Germinal center (tissue), 1 donor: Measurements from ENCODE around the gene KRTAP2-2.
"Not testable (repeated sequence)": the region's sequence is repeated elsewhere in the genome, so short reads cannot be mapped to it uniquely, and the experiment has no call there.

ENCODE experiments used
- DNase-seq: peaks from one replicate; pipeline ENCODE4 v3.0.0; 2012; ENCODE audit warnings: mixed read lengths, low spot score

KRTAP2-2 gene, protein sequence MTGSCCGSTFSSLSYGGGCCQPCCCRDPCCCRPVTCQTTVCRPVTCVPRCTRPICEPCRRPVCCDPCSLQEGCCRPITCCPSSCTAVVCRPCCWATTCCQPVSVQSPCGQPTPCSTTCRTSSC

DNA sequence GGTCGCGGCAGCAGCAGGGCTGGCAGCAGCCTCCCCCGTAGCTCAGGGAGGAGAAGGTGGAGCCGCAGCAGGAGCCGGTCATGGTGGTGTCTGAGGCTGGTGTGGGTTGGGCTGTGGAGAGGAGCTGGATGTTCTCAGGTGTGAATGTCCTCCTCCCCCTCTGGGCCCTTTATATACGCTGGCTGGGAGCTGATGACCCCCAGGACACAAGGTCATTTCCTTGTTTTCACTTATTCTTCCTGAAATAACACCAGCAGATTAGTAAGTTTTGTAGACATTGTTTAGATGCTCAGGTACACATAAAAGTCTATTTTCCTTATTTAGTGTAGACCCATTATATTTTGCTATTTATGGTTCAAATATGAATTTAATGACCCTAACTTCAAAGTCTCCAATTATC, at the start of gene KRTAP2-2:
Gene KRTAP2-2, minus strand, starts transcription at position 101 of the 400 bp plus-strand sequence. Its CDS starts 19 bp downstream, at position 82.
- not testable (repeated sequence) for DNase-seq

DNA sequence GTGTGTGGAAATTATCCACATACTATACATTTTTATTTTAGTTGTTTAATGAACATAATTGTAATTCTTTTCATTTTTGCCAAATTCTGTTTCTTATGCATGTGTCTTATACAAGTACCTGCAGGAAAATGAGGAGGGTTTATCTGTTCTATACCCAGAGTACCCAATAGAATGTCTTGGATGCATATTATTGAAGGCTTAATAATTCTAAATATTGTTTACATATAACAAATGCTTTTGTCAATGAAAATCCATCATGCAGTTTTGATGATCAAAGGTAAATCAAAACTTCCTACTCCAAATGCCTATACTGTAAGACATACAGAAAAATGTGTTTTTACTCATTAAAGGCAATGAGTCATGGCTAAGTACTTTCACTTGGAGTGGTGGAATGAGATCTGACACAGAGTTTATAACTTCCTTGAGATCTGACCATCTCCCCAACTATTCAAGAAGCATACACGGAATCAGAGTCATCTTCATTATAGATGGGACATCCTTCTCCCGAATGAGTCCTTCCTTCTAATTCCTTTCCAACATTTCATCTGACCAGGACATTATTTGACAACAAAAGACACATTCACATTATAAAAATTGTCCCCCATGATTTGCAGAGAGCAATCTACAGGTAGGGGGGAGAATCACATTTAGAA, 49.5 kb upstream of the KRTAP2-2 start:
- DNase-seq = not testable (repeated sequence)

DNA sequence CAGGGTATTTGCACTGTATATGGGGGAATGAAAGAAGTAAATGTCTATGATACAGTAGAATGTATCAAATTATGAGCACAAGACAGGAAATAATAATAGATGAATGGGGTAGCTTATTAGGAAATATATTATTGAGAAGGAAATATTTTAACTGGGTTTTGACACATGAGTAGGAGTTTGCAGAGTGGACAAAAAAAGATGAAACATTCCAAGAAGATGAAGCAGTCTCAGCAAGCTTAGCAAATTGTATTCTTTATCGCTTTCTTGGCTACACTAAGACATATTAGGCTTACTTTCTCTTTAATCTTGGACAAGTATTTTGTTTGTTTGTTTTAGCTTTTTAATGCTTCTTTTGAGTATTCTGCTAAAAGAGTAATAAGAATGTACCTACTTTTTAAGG, 48.9 kb upstream of the KRTAP2-2 start:
- no peak for DNase-seq

DNA sequence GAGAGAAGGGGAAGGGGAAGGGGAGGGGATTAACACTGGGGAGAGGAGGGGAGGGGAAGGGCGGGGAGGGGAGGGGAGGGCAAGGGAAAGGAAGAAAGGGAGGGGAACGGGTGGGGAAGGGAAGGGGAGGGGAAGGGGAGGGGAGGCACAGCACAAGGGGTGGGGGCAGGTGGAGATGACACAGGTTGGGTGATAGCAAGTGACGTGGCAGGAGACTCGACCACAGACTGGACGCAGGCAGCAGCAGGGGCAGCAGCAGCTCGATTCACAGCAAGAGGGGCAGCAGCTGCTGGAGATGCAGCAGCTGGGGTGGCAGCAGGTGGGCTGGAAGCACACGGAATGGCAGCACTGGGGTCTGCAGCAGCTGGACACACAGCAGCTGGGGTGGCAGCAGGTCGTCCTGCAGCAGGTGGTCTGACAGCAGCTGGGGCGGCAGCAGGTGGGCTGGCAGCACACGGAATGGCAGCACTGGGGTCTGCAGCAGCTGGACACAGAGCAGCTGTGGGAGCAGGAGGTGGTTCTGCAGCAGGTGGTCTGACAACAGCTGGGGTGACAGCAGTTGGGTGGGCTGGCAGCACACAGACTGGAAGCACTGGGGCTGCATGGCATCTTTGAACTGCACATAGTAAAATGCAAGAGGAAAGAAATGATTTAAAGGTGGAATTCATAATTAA, 46.7 kb upstream of the KRTAP2-2 start, which contains the start of gene KRTAP4-16:
Gene KRTAP4-16, minus strand, starts transcription at position 624 of the 674 bp plus-strand sequence. Its CDS starts 0 bp downstream, at position 624.
- DNase-seq = no peak

DNA sequence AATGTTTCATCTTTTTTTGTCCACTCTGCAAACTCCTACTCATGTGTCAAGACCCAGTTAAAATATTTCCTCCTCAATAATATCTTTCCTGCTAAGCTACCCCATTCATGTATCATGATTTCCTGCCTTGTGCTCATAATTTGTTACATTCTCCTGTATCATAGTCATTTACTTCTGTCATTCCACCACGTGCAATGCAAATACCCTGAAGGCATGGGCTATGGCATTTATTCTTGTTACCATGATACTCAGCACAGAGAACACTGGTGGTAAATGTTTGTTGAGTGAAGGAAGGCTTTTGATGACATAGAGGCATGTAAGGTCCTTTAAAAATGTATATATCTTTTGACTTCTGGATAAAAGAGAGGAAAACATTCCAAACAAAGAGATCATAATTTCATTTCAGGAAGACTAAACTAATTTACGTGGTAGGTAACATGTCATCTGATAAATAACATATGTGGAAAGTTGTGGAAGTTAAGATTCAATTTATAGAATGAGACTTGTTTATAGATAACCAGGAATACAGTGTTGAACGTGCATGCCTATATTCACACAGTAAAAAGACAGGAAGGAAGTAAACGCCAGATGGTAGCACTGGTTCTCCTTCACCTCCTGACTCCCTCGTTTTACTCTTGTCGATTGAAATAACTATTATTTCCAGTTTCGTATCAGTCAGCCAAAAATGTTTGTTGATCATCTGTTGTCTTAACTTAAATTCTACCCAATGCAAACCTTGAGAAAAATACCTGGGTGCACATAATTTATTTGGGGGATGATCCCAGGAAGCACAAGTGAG, 44.9 kb upstream of the KRTAP2-2 start:
- not testable (repeated sequence) for DNase-seq

DNA sequence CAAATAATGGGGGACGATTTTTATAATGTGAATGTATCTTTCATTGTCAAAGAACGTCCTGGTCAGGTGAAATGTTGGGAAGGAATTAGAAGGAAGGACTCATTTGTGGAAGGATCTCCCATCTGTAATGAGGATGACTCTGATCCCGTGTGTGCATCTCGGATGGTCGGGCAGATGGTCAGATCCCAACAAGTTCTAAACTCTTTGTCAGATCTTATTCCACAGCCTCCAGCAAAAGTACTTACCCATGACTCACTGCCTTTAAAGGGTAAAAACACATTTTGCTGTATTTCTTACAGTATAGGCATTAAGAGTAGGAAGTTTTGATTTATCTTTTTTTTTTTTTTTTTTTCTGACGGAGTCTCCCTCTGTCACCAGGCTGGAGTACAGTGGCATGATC, 43.5 kb upstream of the KRTAP2-2 start:
- DNase-seq = no peak

DNA sequence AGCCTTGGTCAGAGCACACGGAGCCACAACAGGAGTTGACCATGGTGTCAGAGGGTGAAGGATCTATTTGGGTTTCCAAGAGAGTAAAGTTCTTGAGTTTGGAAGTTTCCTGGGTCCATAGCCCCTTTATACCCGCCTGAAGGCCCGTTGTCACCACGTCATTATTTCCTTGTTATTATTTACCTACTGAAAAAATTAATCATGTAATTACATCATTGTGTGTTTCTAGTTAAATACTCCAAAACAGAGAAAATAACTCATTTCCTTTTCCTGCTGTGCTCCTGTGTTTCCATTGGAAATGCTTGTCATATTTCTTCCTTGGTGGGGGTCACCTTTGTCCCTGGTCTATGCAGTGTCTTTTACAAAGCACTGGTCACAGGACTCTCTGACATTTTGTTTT, 43.0 kb upstream of the KRTAP2-2 start, which contains the start of gene KRTAP4-8:
Gene KRTAP4-8, minus strand, starts transcription at position 101 of the 400 bp plus-strand sequence. Its CDS starts 58 bp downstream, at position 43.
- no peak for DNase-seq

DNA sequence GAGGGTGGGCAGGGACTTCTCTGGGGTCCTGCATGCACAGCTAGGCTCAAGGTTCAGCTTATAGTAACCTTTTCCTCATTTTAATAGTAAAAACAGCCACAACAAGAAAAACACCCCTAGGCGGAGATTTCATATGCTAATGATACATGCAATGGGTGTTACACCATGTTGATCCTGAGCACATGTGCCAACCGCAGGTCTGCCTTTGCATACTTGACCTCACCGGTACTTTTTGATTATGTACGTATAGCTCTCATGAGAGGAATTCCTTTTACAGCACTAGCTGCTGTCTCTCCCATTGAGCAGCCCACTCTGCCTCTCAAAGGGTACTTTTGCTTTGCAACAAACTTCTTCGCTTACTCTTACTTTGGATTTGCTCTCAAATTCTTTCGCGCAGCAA, 41.0 kb upstream of the KRTAP2-2 start:
- no peak for DNase-seq

DNA sequence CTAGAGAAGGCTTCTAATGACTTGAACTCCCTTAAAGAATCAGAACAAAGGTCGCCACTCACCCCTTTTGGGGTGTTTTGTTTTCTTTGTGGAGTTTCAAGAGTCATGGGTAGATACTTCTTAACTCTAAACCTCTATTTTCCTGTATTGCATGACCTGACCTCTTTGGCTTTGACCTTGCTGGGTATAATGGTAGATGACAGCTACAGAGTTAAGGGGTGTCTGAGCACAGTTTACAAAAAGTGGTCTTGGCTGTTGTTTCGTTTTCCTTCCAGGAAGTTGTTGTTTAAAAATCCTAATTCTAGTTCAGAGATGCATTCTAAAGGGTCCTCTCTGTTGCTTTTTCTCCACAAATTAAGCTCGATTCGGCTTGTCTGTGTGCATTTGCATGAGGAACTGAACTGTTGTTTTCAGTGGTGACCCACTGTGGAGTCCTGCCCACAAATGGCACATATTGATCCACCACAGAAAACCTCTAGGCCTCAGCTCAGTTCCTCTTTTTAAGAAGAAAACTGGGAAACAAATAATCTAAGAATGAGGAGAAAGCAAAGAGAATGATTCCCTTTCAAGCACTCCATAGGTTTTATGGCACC, 33.8 kb upstream of the KRTAP2-2 start:
- not testable (repeated sequence) for DNase-seq

DNA sequence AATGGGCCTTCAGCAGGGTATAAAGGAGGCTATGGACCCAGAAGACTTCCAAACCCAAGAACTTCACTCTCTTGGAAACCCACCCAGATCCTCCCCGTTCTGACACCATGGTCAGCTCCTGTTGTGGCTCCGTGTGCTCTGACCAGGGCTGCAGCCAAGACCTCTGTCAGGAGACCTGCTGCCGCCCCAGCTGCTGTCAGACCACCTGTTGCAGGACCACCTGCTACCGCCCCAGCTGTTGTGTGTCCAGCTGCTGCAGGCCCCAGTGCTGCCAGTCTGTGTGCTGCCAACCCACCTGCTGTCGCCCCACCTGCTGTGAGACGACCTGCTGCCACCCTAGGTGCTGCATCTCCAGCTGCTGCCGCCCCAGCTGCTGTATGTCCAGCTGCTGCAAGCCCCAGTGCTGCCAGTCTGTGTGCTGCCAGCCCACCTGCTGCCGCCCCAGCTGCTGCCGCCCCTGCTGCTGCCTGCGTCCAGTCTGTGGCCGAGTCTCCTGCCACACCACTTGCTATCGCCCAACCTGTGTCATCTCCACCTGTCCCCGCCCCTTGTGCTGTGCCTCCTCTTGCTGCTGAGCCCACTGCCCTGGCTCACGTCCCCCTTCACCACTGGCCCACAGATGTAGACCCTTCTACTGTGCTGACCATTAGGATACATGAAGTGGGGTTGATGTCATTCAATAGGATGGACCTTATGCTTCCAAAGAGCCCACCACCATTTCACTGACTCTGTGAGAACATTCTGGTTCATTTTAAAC, 29.2 kb upstream of the KRTAP2-2 start, which contains the start of gene KRTAP4-7:
Gene KRTAP4-7, plus strand, starts transcription at position 51 of the 757 bp plus-strand sequence. Its CDS starts 57 bp downstream, at position 108.
- DNase-seq = not testable (repeated sequence)

DNA sequence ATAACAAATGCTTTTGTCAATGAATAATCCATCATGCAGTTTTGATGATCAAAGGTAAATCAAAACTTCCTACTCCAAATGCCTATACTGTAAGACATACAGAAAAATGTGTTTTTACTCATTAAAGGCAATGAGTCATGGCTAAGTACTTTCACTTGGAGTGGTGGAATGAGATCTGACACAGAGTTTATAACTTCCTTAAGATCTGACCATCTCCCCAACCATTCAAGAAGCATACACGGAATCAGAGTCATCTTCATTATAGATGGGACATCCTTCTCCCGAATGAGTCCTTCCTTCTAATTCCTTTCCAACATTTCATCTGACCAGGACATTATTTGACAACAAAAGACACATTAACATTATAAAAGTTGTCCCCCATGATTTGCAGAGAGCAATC, 28.4 kb upstream of the KRTAP2-2 start:
- DNase-seq = not testable (repeated sequence)

DNA sequence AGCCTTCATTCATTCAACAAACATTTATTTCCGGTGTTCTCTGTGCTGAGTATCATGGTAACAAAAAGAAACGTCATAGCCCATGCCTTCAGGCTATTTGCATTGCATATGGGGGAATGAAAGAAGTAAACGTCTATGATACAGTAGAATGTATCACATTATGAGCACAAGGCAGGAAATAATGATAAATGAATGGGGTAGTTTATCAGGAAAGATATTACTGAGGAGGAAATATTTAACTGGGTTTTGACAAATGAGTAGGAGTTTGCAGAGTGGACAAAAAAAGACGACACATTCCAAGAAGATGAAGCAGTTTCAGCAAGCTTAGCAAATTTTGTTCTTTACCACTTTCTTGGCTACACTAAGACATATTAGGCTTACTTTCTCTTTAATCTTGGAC, 27.6 kb upstream of the KRTAP2-2 start:
- no peak for DNase-seq

DNA sequence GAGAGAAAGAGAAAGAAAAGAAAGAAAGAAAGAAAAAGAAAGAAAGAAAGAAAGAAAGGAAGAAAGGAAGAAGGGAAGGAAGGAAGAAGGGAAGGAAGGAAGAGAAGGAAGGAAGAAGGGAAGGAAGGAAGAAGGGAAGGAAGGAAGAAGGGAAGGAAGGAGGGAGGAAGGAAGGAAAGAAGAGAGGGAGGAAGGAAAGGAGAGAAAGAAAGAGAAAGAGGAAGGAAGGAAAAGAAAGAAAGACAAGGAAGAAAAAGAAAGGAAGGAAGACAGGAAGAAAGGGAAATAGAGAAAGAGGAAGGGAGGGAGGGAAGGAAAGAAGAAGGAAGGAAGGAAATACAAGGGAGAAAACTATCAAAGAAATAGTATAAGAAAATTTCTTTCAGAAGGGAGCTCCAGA, 21.8 kb upstream of the KRTAP2-2 start:
- DNase-seq = no peak

DNA sequence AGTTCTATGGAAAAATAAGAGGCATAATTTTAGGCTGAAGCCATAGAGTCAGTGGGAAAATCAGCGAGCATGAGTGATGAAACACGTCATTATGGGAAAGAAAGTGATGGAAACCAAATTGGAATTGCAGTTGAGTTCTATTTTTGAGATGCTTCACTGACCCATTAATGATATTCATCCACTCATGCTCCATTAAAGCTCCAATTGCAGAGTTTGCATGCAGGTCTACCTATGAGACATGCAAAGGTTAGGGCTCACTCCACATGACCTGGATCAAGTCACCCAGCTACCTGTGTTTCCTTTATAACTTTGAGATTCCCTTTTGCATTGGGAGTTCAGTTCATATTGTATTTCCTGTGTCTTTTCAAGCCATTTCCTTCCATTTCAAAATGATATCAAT, 18.6 kb upstream of the KRTAP2-2 start:
- no peak for DNase-seq

DNA sequence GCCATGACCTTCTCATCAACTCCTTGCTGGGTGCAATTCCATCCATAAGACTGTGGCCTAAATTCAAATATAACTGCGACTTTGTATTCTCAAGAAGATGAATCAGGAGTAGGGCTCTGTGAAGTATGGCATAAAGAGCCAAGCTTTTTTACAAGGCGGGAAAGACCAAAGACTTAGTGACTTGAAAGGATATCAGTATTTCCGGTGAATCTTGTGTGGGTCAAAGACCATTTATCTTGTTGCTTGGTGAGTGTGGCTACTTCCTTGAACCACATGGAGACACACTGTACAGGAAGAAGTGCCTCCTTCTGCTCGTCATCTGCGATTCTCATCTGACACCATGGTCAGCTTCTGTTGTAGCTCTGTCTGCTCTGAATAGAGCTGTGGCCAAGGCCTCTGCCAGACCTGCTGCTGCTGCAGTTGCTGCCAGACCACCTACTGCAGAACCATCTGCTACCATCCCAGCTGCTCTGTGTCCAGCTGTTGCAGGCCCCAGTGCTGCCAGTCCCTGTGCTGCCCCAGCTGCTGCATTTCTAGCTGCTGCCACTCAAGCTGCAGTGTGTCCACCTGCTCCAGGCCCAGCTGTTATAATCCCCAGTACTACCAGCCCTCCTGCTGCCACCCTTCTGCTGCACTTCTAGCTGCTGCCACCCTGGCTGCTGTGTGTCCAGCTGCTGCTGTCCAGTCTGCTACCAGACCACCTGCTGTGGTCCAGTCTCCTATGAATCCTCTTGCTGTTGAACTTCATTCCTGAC, 16.8 kb upstream of the KRTAP2-2 start:
- no peak for DNase-seq

DNA sequence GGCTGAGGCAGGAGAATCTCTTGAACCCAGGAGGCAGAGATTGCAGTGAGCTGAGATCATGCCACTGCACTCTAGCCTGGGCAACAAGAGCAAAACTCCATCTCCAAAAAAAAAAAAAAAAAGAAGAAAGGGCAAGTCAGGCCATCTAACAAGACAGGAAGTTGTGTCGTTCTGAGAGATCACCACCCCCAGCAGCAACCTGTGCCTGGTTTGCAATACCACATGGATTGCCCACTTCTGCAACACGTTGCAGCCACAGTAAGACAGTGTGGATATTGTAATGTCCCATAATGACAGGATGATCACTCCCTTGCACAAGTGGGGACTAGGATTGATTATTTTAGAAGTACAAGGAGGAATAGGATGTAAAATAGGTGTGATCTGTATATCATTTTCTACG, 14.0 kb upstream of the KRTAP2-2 start:
- no peak for DNase-seq

DNA sequence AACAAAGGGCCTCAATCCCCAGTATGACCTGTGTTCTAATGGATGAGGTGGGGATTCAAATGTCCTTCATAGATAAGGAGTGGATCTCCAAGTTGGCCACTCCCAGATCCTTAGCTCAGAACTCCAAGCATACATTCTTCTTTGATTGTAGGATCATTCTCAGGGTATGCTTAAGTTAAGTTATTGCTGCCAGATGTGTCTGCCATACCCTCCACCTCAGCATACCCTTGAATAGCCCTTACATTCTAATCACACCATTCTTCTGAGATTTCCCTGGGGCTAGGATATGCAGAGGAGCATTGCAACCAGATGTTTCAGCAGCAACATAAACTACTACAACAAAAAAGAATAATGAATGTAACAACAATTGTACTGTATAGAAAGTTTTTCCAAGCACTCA, 12.3 kb upstream of the KRTAP2-2 start:
- DNase-seq = no peak

DNA sequence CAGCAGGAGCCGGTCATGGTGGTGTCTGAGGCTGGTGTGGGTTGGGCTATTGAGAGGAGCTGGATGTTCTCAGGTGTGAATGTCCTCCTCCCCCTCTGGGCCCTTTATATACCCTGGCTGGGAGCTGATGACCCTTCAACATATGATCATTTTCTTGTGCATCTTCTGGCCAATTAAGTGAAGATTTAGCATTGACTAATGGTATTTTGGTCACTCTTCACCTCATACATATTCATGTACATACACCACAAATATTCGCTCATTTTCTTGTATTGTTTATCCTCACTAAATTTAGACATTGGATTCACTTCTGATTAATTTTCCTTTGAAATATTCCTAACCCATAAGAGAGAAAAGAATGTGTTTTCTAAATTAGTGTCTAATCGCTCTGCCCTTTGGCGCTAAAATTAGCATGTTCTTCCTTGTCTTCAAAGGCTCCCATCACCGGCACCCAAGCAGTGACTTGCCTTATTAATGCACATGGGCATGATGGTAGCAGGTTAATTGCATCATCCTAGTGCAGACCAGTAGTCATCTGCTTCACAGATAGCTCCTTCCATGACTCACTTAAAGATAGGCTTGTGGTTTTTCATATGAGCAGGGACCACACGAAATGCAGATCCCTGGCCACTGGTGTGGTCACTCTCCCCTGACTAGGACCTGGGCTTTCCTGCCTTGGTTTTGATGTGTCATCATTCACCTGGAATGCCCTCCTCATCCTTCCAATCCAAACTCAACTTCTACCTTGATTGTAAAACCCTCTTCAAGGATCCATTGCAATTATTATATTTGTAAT, 11.0 kb upstream of the KRTAP2-2 start, which contains the start of gene KRTAP2-4:
Gene KRTAP2-4, minus strand, starts transcription at position 51 of the 796 bp plus-strand sequence. Its CDS starts 34 bp downstream, at position 17.
- DNase-seq = no peak

DNA sequence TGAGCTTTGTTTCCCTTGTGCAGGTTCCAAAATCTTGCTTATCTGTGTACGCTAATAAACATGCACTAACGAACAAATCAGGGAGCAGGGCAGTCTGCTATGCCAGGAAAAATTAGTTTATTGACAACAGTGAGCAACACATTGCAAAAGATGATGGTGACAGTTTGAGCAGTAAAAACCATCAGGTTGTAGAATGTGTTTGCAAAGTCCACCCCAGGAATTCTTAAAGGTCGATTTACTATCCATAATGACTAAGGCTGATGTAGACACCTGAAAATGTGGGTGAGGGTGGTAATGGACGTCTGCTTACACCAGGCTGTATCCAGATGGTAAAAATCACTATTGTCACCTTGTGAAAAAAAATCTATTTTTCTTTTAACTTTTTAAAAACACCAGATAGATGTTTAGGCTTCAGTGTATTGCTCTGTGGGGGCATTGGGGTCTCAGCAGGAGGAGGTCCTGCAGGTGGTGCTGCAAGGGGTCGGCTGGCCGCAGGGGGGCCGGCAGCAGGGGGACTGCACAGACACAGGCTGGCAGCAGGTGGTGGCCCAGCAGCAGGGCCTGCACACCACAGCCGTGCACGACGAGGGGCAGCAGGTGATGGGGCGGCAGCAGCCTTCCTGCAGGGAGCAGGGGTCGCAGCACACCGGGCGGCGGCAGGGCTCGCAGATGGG, 10.1 kb upstream of the KRTAP2-2 start:
- DNase-seq = not testable (repeated sequence)
